ENCODE measurements around the gene FOXB2.
A peak's percentile ranks its signal among the peaks of the same experiment; 100 is the strongest.
"Not testable (repeated sequence)": the region's sequence is repeated elsewhere in the genome, so short reads cannot be mapped to it uniquely, and the experiment has no call there.

The FOXB2 gene

DNA sequence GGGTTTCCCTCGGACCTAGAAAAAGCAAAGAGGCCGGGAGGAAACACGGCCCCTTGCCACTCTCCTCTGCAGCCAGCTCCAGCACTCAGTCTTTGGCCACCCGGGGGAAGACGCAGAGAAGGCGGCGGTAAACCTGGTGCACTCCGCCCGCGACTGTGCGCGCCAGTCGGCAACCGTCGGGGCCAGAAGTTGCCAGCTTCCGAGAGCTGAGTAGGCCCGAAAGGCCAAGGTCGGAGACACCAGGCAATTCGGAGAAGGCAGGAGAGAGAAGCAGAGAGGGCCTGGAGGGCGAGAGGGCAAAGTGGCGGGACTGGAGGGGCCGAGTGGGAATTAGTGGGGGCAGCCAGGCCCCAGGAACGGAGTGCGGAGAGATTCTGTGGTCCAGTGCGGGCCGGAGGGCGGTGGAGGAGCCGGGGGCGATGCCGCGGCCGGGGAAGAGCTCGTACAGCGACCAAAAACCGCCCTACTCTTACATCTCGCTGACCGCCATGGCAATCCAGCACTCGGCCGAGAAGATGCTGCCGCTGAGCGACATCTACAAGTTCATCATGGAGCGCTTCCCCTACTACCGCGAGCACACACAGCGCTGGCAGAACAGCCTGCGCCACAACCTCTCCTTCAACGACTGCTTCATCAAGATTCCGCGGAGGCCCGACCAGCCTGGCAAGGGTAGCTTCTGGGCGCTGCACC lies at the start of gene FOXB2:
FOXB2 (plus strand) TSS at position 420 of the 690 bp plus-strand sequence; CDS start at position 420, 0 bp downstream.
- no peak for DNase-seq

DNA sequence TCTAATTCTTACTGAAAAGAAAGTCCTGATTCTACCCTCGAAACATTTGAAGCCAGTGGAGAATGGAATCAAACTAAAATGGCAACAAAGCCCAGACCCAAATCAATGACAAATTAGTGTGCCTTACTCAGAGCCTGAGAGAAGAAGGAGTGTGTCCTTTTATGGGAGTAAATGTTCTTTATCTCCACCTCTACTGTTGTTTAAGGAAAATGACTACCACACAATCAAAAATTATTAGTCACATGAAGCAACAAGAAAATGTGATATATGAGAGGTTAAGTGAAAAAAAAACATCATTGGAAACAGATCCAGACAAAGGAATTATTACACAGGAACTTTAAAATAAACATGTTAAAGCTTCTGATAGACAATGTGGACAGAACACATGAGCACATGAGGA lies 49.7 kb upstream of the FOXB2 start:
- no peak for DNase-seq

DNA sequence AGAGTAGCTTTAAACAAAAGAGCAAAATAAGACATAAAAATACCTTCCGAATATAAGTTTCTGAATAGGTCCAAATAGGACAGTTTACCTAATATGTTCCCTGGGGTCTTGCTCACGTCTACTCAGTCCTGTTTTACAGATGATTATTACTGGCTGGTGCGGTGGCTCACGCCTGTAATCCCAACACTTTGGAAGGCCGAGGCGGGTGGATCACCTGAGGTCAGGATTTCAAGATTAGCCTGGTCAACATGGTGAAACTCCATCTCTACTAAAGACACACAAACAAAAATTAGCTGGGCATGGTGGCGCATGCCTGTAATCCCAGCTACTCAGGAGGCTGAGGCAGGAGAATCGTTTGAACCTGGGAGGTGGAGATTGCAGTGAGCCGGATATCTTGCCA lies 40.6 kb upstream of the FOXB2 start:
- DNase-seq = not testable (repeated sequence)

DNA sequence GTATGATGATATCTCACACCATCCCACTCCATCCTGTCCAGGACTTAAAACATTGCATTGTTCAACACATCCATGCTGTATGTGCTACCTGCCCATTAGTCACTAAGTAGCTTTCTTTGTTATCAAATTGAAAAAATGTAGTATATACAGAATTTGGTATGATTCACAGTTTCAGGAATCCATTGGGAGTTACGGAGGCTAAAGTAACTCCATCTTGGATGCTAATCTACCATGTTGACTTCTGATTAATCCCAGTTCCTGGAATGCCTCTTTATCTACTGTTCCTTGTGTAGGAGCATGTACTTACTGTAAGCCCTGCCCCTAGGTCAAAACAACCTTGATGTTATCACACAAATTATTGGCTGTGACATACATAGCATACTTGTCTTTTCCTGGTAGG lies 38.9 kb upstream of the FOXB2 start:
- DNase-seq = no peak

DNA sequence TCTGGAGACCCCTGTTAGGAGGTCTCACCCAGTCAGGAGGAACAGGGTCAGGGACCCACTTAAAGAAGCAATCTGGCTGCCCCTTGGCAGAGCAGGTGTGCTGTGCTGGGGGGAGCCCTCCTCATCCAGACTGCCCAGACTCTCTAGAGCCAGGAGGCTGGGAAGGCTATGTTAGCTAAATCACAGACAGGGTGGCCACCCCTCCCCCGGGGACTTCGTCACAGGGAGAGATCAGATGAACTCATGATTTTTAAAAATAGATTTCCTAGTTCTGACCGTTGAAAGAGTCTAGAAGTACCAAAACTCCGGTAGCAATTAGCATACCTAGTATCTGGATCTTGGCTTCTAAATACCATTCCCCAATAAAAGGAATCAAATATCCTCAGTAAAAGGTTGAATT lies 35.0 kb upstream of the FOXB2 start:
- DNase-seq = no peak

DNA sequence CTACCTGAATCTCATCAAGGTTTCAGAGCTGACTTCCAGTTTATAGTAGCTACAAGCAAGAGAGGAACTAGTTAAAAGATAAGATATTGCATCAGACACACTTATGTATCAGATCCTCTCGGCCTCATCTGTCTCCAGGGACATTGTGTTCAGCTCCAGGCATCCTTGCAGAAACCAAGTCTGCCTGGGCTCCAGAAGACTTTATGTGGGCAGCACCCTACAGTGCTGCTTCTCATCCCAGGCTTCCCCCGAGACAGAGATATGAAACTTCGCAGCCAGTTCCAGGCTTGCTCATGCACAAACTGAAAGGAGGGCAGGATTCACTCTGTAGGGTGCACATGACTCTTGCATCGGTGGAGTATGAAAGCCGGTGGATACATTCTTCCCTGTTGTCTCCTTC lies 33.9 kb upstream of the FOXB2 start:
- DNase-seq = no peak

DNA sequence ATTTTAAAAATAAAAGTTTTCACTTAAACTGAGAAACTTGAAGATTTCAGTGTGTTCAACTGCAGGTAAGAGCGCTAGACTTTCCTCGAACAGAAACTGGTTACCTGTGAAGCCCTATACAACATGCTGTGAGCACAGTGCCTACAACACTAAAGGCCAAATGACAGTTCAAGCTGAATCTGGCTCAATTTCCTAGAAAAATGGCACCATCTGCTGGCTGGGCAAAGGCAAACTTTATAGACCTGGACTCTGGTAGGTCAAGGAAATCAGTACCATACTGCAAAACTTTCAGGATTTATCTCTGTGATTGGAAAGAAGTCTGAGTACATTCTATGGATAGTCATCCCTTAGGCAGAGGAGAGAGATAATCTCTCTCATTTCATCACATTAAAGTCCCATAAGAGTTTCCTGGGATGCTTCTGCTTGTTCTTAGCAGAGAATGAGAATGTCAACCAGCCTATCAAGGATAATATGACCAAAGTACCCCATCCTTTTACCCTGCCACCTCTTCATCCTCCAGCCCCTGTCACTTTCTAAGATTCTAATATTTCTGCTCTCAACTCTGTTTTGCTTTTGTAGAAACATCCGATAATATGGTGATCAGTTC lies 31.8 kb upstream of the FOXB2 start:
- peak; percentile 52 for DNase-seq

DNA sequence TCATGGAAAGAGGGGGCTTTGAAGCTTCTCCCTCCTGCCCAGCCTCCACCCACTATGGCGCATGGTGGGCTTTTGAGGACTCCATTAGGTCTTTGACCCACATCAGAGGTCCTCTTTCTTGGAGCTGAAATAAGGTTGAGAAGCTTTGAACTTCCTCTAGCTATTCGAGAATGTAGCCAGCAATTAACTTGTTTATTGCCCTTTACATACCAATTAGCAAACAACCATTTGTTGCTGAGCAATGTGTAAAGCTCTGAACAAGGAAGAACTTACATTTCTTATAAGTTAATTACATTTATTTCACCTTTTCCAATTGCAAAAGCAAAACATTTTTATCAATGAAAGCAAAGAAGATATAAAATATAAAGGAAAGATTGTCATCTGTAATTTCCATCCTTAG lies 30.5 kb upstream of the FOXB2 start:
- DNase-seq = no peak

DNA sequence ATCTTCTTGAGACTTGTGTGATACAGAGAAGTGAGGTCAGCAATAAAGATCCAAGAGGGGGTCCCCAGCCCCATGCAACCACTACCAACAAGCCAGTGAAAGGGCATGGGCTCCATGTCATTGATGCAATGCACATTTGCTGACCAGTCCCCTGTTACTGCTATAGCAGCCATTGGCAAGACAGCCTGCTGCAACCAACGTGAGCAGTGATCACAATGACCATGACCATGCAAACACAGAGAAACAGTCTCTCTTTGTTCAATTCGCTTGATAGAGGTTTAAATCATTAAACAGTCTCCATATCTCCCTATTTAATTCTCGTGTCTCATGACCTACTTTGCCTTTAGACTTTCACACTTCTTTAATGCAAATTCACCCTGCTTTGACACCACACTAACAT lies 30.0 kb upstream of the FOXB2 start:
- DNase-seq = no peak

DNA sequence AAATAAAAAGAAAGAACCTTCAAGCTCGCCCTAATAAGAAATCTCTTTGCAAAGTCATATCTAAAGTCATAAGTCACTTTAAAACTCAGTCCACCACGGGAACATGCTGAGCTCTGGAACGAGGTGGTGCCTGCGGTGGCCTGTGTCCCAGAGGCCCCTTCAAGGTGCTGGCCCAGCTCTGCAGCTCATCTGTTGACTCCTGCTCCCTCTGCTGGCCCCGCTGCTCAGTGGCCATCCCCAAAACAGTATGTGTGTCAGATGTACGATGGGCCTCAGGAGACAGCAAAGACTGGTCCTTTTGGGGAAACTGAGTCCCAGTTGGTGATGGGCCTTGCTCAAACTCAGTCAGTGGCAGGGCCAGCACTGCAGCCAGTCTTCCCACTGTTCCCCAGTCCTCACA lies 22.8 kb upstream of the FOXB2 start:
- no peak for DNase-seq

DNA sequence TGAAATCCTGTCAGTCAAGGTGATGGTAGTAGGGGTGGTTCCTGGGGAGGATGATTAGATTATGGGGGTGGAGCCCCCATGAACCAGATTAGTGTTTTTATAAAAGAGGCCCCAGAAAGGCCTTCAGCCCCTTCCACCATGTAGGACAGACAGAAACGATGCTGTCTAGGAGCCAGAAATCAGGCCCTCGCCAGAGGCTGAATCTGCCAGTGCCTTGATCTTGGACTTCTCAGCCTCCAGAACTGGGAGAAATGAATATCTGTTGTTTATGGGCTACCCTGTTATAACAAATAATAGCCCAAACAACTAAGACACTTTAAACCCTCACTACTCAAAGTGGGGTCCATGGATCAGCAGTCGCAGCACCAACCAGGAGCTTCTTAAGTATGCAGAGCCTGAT lies 20.2 kb upstream of the FOXB2 start:
- DNase-seq = no peak

DNA sequence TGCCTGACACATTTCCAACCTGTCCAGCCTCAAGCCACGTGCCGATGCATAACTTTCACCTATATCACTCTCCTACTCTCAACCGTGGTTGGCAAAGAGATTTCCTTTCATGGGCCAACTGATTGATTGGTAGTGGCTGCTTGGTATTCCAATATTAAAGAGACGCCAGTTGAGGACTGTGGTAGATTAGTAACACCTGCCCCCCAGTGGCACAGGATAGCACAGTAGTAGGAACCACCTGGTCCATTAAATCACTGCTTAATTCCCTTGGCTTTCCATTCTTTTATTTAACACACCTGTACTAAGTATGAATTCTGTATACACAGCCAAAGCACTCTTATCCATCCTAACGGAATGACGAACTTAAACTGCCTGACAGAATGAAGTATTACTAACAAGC lies 19.1 kb upstream of the FOXB2 start:
- DNase-seq = no peak

DNA sequence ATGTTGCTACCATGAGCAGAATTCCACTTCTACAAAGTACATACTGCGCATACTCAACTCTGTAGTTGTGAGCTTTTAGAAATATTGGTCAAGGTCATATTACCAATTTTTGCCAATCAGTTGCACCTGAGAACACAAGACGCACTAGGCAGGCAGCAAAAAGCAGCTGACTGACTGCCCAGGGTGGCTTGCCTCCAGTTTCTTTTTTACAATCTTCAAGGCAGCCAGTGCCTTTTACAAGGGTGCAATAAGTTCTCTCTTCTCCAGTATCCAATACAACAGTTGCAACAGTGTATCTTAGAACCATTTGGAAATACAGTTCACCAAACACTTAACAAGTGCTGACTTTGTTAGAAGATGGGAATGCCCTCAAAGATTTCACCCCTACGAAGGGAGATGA lies 16.1 kb upstream of the FOXB2 start:
- no peak for DNase-seq

DNA sequence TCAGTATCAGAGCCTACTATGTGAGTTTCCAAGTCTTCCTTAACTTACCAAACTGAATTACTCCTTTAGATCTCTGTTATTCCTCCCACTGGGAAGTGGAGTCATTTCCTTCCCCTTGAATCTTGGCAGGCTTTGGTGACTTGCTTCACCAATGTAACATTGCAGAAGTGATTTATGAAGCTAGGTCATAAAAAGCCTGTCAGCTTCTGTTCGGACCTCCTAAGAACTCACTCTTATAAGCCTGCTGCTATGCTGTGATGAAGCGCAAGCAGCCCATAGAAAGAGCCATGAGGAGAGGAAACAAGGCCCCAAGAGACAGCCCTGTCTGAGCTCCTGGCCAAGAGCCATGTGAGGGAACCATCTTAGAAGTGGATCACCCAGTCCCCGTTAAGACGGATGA lies 14.2 kb upstream of the FOXB2 start:
- no peak for DNase-seq

DNA sequence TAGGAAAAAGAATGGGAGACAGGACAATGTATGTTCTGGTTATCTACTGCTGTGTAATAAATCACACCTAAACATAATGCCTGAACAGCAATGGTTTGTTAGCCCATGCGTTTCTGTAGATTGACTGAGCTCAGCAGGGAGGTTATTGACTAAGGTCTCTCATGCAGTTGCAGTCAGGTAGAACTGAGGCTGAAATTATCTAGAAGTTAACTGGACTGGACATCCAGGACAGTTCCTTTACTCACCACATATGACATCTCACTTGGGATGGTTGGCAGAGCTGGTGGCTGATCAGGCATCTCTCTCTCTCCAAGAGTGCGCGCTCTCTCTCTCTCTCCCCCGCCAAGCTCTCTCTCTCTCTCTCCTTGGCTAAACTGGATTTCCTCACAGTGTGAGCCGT lies 8.9 kb upstream of the FOXB2 start:
- no peak for DNase-seq

DNA sequence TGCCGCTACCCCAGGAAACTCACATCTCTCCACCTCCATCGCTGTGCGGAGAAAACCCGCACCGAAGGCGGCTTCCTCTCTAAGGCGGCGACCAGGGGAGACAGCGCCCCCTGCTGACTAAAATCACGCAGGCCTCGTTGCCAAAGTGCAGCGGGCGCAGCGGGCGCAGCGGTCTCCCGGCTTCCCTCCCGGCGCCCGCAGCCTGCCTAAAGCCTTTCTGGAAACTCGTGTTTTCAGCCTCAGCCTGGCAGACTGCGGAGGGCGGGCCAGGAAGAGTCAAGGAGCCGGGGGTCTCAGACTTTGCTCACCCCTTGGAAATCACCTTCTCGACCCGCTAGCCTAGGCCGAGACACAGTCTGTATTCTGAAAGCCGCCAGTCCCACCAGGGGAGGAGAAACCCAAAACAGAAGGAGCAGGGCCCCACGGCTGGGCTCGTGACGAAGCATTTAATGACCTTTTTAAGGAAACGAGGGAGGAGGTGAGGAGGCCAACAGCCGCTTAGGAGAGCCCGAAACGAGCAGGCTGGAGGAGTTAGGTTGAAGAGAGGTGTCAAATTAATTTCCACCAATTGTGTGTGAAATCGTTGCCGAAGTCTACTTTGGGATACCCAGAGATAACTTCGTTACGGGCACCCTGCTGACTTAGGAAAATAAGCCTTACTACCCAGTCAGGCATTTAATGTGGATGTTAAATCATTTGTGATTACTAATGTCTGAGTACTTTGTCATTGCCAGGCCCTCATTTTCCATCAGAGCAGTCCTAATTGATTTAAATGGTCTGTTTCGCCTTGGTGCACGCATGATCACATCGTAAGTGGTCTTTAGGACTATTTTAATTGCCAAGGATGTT lies 7.3 kb upstream of the FOXB2 start:
- DNase-seq = peak; percentile 36

DNA sequence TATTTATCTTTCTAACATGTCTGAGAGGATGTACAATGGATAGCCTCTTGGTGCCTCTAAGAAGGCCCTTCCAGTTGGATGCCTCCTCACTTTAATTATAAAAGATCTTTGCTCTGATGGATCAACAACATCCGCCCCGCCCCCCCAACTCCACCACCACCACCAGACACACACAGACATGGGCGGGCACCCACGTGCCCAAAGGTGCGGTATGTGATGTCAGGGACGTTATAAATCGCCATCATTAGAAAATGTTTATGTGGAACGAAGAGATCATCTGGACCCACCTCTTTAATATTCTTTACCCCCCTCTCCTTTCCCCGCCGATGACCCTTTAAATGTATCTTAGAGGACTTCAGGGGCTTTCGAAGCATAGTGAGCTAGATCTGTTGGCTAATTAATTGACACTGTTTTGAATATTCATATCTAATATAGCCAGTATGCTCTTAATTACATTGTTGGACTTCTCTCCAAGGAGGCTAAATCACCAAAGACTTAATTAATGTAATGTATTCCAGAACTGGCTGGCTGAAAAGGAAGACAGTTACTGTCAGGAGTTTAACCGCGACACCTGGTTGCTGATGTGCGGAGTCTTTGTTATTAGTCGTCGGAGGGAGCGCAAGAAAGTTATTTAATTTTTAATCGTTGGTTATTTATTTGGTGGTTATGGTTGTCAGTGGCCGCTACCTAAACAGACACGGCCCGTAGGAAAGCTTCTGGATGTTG lies 6.1 kb upstream of the FOXB2 start:
- peak; percentile 27 for DNase-seq

DNA sequence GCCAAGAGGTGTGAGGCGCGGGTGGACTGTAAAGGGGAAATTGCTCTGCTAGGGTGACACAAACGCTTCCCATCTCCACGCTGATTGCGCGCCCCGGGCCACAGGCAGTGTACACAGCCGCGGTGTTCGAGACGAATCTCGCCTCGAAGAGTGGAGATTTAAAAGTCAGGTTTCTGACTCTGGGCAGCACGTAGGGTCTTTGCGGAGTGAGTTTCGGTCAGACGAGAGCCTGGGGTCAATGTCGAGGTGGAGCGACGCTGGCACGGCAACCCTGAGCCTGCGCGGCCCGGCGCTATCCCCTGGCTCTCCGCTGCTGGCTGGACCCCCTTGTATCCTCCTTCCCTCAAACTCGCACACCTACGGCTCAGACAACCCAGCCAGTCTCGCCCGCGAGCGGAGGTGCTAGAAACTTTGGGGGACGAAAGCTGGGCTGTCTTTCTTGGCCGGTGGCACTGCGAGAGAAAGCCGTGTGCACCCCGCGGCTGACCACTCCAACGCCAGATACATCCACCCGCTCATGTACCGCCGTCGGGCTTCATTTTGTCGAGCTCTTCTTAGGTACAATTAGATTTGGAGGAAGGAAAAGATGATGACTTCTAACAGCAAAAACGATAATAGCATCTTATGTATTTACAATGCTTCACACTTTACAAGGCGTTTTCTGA lies 5.4 kb upstream of the FOXB2 start:
- peak; percentile 14 for DNase-seq

DNA sequence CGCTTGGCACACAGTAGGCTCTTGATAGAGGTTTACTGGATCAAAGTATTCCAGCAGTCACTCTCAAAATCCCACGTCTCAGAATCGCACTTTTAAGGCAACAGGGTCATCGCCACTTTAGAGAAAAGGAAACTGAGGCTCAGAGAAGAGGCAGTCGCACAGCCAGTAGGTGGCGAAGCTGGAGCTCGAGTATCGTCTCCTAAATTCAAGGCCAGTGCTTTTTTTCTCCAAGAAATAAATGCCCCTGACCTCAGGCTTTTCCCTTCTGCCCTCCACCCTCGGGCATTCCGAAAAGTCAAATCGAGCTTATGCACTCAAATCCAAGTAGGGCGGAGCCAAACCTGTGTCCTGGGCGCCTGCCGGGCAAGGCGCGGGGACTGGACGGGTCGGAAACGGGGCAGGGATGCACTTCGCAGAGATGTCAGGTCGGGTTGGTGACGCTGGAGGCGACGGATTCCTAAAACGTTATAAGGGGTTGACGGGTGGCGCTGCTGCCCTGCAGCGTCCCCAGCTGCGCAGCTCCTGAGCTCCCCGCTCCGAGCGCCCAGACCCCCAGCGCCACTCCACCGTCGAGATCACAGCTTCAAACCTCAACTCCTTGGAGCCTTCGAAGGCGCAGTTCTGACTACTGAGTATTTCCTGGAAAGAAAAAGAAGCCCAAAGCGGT lies 4.7 kb upstream of the FOXB2 start:
- peak; percentile 15 for DNase-seq

DNA sequence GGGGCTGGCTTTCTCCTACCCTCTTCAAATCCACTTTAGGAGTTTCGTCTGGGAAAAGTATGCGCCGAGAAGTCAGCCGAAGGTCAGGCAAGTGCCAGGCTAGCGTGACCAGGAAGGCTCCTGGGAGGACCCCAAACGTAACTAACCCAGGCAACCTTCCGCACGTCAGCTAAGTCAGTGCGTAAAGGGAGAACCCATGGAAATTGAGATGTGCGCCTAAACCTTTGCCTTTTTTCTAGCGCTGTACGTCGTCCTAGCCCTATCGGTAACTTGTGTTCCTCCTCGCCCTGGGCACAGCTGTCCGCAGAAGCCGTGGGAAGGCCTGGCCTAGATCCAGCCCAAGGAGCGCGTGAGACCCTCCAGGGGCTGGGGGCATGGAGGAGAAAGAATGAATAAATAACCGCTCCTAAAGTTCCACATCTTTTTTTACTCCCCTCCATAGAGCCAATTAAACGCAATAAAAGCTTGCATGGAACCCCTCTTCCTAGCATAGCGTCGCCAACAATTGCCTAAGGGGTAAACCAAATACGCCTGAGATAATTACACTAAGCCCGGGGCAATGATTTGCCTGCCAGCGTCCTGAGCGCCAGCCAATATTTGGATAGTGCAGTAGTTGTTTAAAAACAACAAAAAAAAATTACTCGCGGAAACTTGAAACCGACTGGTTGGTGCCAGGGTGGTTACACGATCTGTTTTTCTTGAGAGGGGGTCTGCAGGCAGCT lies 4.0 kb upstream of the FOXB2 start:
- peak; percentile 91 for DNase-seq

DNA sequence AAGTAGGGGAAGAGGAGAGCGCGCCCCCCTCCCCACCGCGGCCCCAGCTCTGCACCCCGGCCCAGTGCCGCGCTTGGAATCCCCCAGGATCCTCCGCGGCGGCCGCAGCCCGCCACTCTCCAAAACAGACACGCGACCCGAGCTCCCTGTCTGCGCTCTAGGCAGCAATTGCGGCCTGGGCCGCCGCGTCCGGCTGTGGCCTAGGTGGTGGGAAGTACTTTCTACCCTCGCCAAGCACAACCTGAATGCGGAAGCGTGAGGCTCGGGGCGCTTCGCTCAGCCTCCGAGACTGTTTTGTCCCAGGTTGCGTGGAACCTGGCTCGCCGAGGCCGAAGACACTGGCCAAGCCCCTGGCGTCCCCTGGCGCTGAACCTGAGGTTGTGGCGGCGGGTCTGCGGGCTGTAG lies 3.3 kb upstream of the FOXB2 start:
- DNase-seq = no peak

Data from NCI-H1105 (cell line).